AG09309 (cell line): Measurements from ENCODE around the gene PRICKLE3.

Source experiments
- DNase-seq: peaks from one replicate; pipeline ENCODE4 v3.0.0-alpha.2; 2010; ENCODE audit warnings: low read depth
- H3K4me3 ChIP-seq: 2 replicates; pipeline ENCODE4 v1.5.1; 2011; ENCODE audit warnings: mild to moderate bottlenecking, low read depth, low read length, moderate library complexity; ENCODE audit not compliant: control insufficient read depth
- CTCF ChIP-seq: IDR thresholded peaks from 2 replicates; pipeline ENCODE4 v1.5.1; 2011; ENCODE audit warnings: mild to moderate bottlenecking, low read depth, low read length, inconsistent platforms; ENCODE audit not compliant: insufficient read depth, control insufficient read depth; ENCODE audit errors: missing control alignments

Gene PRICKLE3

GRCh38 chrX:49166914-49167739, 19.0 kb downstream of the PRICKLE3 start:
- peak; percentile 49 for DNase-seq
- H3K4me3 ChIP-seq: peak overlapping the region; percentile 50
- no peak for TF ChIP-seq CTCF

GRCh38 chrX:49165901-49166881, 20.0 kb downstream of the PRICKLE3 start:
- H3K4me3 ChIP-seq: peak overlapping the region; percentile 28
- TF ChIP-seq CTCF: peak; percentile 13
- DNase-seq: no peak

GRCh38 chrX:49164589-49165360, 21.4 kb downstream of the PRICKLE3 start:
- no peak for DNase-seq
- no peak overlapping the region for H3K4me3 ChIP-seq
- TF ChIP-seq CTCF: no peak

- peak; percentile 26 for TF ChIP-seq CTCF
- DNase-seq: no peak
- H3K4me3 ChIP-seq: peak overlapping the region; percentile 40
These were observed 22.4 kb downstream of the PRICKLE3 start for GRCh38 chrX:49163555-49164419.

GRCh38 chrX:49162620-49163019, 23.6 kb downstream of the PRICKLE3 start, which contains the start of gene MAGIX:
MAGIX (plus strand) TSS chrX:49162758; CDS start chrX:49162890, 132 bp downstream.
- no peak for TF ChIP-seq CTCF
- H3K4me3 ChIP-seq: peak within 1 kb of the TSS; percentile 40
- DNase-seq: no peak
